Measurements from ENCODE around the gene C1S. TPM values are rescaled to one million over a fixed set of nuclear protein-coding genes. Genes with fewer than 3 reads are reported as not detected.
A peak's percentile ranks its signal among the peaks of the same experiment; 100 is the strongest.

The C1S gene
- total and polyA plus RNA-seq, 9 of the 15 experiments (the other 6 are each of a cell fraction or from before 2014, with no cell fraction given): 0.08 to 0.84 (median 0.27) TPM

DNA sequence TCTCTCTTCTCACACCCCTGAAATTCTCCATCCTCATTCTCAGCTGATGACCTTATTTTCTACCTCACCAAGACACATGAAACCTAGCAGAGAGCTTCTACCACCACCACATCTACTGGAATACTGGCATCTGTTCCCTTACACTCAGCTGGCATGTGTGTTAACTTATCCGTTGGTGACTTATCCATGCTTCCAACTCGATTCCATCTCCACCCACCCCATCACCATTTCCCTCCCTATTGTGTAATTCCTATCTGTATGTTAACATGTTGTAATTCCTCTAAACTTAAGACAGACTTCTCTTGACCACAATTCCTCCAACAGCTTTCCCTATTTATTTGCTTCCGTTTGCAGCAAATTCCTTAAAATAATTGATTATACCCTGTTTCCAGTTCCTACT lies 15.4 kb downstream of the C1S start:
- H3K36me3 ChIP-seq (ENCODE audit: control insufficient read depth, insufficient read depth, low read length): no peaks in the 10 kb centered on the region
- H3K4me3 ChIP-seq: no peak overlapping the region
- no peaks in the 10 kb centered on the region for H3K9me3 ChIP-seq (replicated peaks; ENCODE audit: control insufficient read depth, insufficient read depth, low read depth, low read length)
- ATAC-seq (no peak), FAIRE-seq (no peak), DNase-seq (ENCODE audit: extremely low read depth in 1 of 4, low spot score in 3 of 4) (no peak)
- in situ Hi-C loops (cut with MboI) (no loop called here), intact Hi-C loops (cut with micrococcal nuclease) (no loop called here)
- no peak overlapping the region for H3K27ac ChIP-seq (ENCODE audit: extremely low read depth, low read depth, low read length)
- no peaks in the 10 kb centered on the region for H3K9me1 ChIP-seq (ENCODE audit: control insufficient read depth, insufficient read depth, low read length)
- no peak overlapping the region for H3K4me2 ChIP-seq (ENCODE audit: insufficient read depth, low read length)
- POLR2A ChIA-PET: no interaction called here
- BruUV-seq (replicated peaks): no TSS peak
- H3K4me1 ChIP-seq (replicated peaks in 1 of 2; ENCODE audit: control insufficient read depth in 2 of 2, insufficient read depth in 2 of 2, low read length in 2 of 2): peaks cover 0 to 1% of the 10 kb centered on the region in 2 experiments; a peak in 1 of 5 replicates
- H3K9ac ChIP-seq (ENCODE audit: insufficient read depth in 1 of 2, low read depth in 2 of 2, low read length in 2 of 2): no peak overlapping the region
- TF ChIP-seq FOXA1 (IDR thresholded peaks at IDR 0.05; ENCODE audit: borderline replicate concordance) (no peak), CEBPB (tag; IDR thresholded peaks at IDR 0.05) (0 out of 2 replicates have a peak, but pooled peaks have one; percentile 30)
- peaks cover 0 to 3% of the 10 kb centered on the region in 2 experiments; a peak in 2 of 5 replicates for H3K27me3 ChIP-seq (ENCODE audit: control insufficient read depth in 2 of 2, insufficient read depth in 2 of 2, low read length in 2 of 2)
- CTCF ChIA-PET (ENCODE audit: low intra/inter-chr PET ratio): no interaction called here
- H3K79me2 ChIP-seq (ENCODE audit: control insufficient read depth, insufficient read depth, low read length): no peaks in the 10 kb centered on the region
- no peak overlapping the region for H2AFZ ChIP-seq (ENCODE audit: low read depth, low read length)
- no peaks in the 10 kb centered on the region for H4K20me1 ChIP-seq (replicated peaks; ENCODE audit: control insufficient read depth, insufficient read depth, low read length)
- WGBS (ENCODE audit: insufficient coverage, low coverage, missing lambda C conversion rate): 21% methylated on average over 3 of the region's 3 CpGs

DNA sequence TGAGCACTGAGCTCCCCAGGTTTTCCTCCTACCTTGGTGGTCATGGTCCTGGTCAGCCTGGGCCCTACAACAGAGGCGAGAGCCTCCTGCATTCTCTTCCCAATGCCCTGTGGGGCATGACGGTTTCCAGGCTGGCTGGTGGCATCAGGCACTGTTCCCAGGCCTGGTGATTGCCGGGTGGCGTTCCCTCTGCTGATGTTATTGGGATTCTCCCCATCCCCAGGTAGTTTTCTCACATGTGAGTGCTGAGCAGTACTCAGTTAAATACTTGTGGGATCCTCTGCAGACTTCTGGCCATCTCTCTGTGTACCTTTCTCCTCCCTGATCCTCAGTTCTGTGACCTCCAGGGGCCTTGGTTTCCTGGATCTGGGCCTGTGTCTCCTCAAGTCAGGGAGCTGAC lies 16.0 kb downstream of the C1S start:
- Histone ChIP-seq H3K4me2 (ENCODE audit: insufficient read depth, low read length) (no peak overlapping the region), H3K9ac (ENCODE audit: insufficient read depth in 1 of 2, low read depth in 2 of 2, low read length in 2 of 2) (no peak overlapping the region), H4K20me1 (replicated peaks; ENCODE audit: control insufficient read depth, insufficient read depth, low read length) (no peaks in the 10 kb centered on the region), H3K4me3 (no peak overlapping the region), H2AFZ (ENCODE audit: low read depth, low read length) (no peak overlapping the region), H3K4me1 (replicated peaks in 1 of 2; ENCODE audit: control insufficient read depth in 2 of 2, insufficient read depth in 2 of 2, low read length in 2 of 2) (peaks cover 0 to 3% of the 10 kb centered on the region in 2 experiments; a peak in 1 of 5 replicates), H3K79me2 (ENCODE audit: control insufficient read depth, insufficient read depth, low read length) (no peaks in the 10 kb centered on the region), H3K9me1 (ENCODE audit: control insufficient read depth, insufficient read depth, low read length) (no peaks in the 10 kb centered on the region), H3K36me3 (ENCODE audit: control insufficient read depth, insufficient read depth, low read length) (no peaks in the 10 kb centered on the region), H3K27me3 (ENCODE audit: control insufficient read depth in 2 of 2, insufficient read depth in 2 of 2, low read length in 2 of 2) (peaks cover 0 to 3% of the 10 kb centered on the region in 2 experiments; a peak in 2 of 5 replicates), H3K27ac (ENCODE audit: extremely low read depth, low read depth, low read length) (no peak overlapping the region), H3K9me3 (replicated peaks; ENCODE audit: control insufficient read depth, insufficient read depth, low read depth, low read length) (no peaks in the 10 kb centered on the region)
- in situ Hi-C loops (cut with MboI): no loop called here
- intact Hi-C loops (cut with micrococcal nuclease): no loop called here
- ChIA-PET CTCF (ENCODE audit: low intra/inter-chr PET ratio) (no interaction called here), POLR2A (no interaction called here)
- DNase-seq (ENCODE audit: extremely low read depth in 1 of 4, low spot score in 3 of 4) (no peak), ATAC-seq (no peak), FAIRE-seq (no peak)
- no TSS peak for BruUV-seq (replicated peaks)
- 6% methylated on average over 2 of the region's 4 CpGs for WGBS (ENCODE audit: insufficient coverage, low coverage, missing lambda C conversion rate)
- TF ChIP-seq ZFP36 (IDR thresholded peaks at IDR 0.05; ENCODE audit: low read depth, low read length, partially characterized antibody) (no peak), ZNF282 (CRISPR knock-in tag; IDR thresholded peaks at IDR 0.05) (no peak), THRAP3 (IDR thresholded peaks at IDR 0.05; ENCODE audit: borderline replicate concordance) (no peak), ZNF583 (CRISPR knock-in tag; IDR thresholded peaks at IDR 0.05) (no peak), ZNF584 (CRISPR knock-in tag; IDR thresholded peaks at IDR 0.05; ENCODE audit: low read depth) (no peak), NR1H2 (CRISPR knock-in tag; IDR thresholded peaks at IDR 0.05) (no peak), PTRF (tag; IDR thresholded peaks at IDR 0.05) (no peak), PURB (CRISPR knock-in tag; IDR thresholded peaks at IDR 0.05; ENCODE audit: low read depth) (no peak), HLTF (IDR thresholded peaks at IDR 0.05) (no peak), LARP7 (IDR thresholded peaks at IDR 0.05) (no peak), RNF2 (IDR thresholded peaks at IDR 0.05) (no peak), NFE2 (IDR thresholded peaks at IDR 0.05; ENCODE audit: low read depth) (no peak)
- TF ChIP-seq, protein P1, sequence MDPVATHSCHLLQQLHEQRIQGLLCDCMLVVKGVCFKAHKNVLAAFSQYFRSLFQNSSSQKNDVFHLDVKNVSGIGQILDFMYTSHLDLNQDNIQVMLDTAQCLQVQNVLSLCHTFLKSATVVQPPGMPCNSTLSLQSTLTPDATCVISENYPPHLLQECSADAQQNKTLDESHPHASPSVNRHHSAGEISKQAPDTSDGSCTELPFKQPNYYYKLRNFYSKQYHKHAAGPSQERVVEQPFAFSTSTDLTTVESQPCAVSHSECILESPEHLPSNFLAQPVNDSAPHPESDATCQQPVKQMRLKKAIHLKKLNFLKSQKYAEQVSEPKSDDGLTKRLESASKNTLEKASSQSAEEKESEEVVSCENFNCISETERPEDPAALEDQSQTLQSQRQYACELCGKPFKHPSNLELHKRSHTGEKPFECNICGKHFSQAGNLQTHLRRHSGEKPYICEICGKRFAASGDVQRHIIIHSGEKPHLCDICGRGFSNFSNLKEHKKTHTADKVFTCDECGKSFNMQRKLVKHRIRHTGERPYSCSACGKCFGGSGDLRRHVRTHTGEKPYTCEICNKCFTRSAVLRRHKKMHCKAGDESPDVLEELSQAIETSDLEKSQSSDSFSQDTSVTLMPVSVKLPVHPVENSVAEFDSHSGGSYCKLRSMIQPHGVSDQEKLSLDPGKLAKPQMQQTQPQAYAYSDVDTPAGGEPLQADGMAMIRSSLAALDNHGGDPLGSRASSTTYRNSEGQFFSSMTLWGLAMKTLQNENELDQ (CRISPR knock-in tag; IDR thresholded peaks at IDR 0.05; ENCODE audit: borderline replicate concordance): no peak
- TF ChIP-seq, protein P2, sequence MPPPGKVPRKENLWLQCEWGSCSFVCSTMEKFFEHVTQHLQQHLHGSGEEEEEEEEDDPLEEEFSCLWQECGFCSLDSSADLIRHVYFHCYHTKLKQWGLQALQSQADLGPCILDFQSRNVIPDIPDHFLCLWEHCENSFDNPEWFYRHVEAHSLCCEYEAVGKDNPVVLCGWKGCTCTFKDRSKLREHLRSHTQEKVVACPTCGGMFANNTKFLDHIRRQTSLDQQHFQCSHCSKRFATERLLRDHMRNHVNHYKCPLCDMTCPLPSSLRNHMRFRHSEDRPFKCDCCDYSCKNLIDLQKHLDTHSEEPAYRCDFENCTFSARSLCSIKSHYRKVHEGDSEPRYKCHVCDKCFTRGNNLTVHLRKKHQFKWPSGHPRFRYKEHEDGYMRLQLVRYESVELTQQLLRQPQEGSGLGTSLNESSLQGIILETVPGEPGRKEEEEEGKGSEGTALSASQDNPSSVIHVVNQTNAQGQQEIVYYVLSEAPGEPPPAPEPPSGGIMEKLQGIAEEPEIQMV (tag; conservative IDR thresholded peaks at IDR 0.05; ENCODE audit: low read depth): no peak

All from K562 (cell line).